ENCODE results near the gene LPO.

DNA sequence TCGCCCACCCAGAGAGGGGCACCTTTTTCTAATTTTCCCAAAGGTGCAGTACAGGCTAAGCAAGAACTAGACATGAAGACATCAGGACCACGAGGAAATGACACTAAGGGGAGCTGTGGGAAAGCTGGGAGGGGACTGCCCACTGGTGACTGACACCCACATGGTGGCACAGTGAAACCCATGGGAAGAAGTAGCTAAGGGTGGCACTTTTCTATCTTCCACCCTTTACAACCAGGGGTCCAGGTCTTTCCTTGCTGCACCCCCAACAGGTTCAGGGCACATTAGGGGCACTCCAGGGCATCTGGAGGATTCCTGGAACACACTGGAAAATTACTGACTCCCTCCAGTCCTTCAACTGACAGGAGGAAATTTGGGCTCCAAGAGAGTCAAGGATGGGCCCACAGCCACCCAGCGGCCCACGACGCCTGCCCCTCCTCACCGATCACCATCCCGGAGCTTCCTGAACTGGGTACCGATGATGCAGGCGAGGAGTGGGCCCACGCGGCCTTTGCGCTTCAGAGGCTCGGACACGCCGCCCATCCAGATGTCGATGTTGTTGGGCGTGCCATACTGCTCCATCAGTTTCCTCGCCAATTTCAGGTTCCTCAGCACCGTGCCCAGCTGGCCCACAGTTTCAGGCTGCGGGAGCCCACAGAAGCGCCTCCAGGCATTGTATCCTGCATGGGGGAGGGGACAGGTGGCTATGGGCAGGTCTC is 33.0 kb downstream of the LPO start:
- TF ChIP-seq, protein P1, sequence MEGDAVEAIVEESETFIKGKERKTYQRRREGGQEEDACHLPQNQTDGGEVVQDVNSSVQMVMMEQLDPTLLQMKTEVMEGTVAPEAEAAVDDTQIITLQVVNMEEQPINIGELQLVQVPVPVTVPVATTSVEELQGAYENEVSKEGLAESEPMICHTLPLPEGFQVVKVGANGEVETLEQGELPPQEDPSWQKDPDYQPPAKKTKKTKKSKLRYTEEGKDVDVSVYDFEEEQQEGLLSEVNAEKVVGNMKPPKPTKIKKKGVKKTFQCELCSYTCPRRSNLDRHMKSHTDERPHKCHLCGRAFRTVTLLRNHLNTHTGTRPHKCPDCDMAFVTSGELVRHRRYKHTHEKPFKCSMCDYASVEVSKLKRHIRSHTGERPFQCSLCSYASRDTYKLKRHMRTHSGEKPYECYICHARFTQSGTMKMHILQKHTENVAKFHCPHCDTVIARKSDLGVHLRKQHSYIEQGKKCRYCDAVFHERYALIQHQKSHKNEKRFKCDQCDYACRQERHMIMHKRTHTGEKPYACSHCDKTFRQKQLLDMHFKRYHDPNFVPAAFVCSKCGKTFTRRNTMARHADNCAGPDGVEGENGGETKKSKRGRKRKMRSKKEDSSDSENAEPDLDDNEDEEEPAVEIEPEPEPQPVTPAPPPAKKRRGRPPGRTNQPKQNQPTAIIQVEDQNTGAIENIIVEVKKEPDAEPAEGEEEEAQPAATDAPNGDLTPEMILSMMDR (IDR thresholded peaks at IDR 0.05; ENCODE audit: insufficient read depth, low read length, poor library complexity, severe bottlenecking), result no peak
- no peak for TF ChIP-seq EZH2phosphoT487 (conservative IDR thresholded peaks at IDR 0.05; ENCODE audit: low read length)

Data from SU-DHL-6 (cell line).